Adrenal gland (tissue), 5 donors: Measurements from ENCODE around the gene MCHR1.

Experiments
- CTCF ChIP-seq, 6 experiments: fragments of 450-650 bp in 4 of 6; fragments of 200-600 bp in 2 of 6; sonication (generic) in 1 of 6; IDR thresholded peaks; 1 replicate in 5 of 6; 2 replicates in 1 of 6; pipeline versions ENCODE4 v1.5.1 to v1.8.0; 2016 to 2021; ENCODE audit warnings: antibody characterized with exemption in 6 of 6, mild to moderate bottlenecking in 2 of 6, moderate library complexity in 1 of 6
- POLR2A ChIP-seq, 2 donors: fragments of 450-650 bp; IDR thresholded peaks; one replicate each; pipeline ENCODE4 v1.6.1; 2017; ENCODE audit warnings: antibody characterized with exemption in 2 of 2, mild to moderate bottlenecking in 2 of 2, moderate library complexity in 1 of 2
- donor health status: DM: no; HTN: no; CAD: no.

GRCh38 chr22:40635940-40636379, 43.3 kb upstream of the MCHR1 start:
- TF ChIP-seq CTCF (IDR thresholded peaks at IDR 0.05) (no peak), POLR2A (IDR thresholded peaks at IDR 0.05) (no peak)
